HEK293 (cell line): ENCODE measurements around the gene SMIM44.

Experiments used
- CTCF ChIA-PET: fragments of 350-600 bp; formaldehyde crosslinking; extraction: SDS; loops from one replicate; lab custom pipeline; 2021; ENCODE audit warnings: antibody characterized with exemption; lab: Yijun Ruan, JAX
- POLR2A ChIA-PET: fragments of 300-600 bp; formaldehyde crosslinking; extraction: SDS; loops from one replicate; lab custom pipeline; 2020; ENCODE audit warnings: antibody characterized with exemption, inconsistent platforms; lab: Yijun Ruan, JAX
- H3K27ac ChIP-seq: fragments of 200-500 bp; sonication (Bioruptor generic); 2 replicates; pipeline ENCODE4 v1.5.1; 2014; ENCODE audit warnings: low read depth, low read length, control low read depth, inconsistent platforms; ENCODE audit errors: extremely low read depth
- H3K36me3 ChIP-seq, 2 experiments: fragments of 200-500 bp in 1 of 2; sonication (Bioruptor generic) in 1 of 2; 1 replicate in 1 of 2; 2 replicates in 1 of 2; pipeline ENCODE4 v1.5.1; 2014 to 2017; ENCODE audit warnings: inconsistent platforms in 2 of 2, low read length in 2 of 2; ENCODE audit not compliant: control insufficient read depth in 2 of 2, insufficient read depth in 1 of 2
- H3K4me1 ChIP-seq: fragments of 200-500 bp; sonication (Bioruptor generic); 2 replicates; pipeline ENCODE4 v1.5.1; 2014; ENCODE audit warnings: mild to moderate bottlenecking, low read length, inconsistent platforms; ENCODE audit not compliant: control insufficient read depth, insufficient read depth
- H3K4me3 ChIP-seq: 2 replicates; pipeline ENCODE4 v1.5.1; 2011; ENCODE audit warnings: low read depth, mild to moderate bottlenecking, control low read depth, low read length, moderate library complexity
- H3K9me3 ChIP-seq: fragments of 200-500 bp; sonication (Bioruptor generic); 2 replicates; pipeline ENCODE4 v1.5.1; 2014; ENCODE audit warnings: low read depth, low read length, inconsistent platforms; ENCODE audit not compliant: control insufficient read depth, insufficient read depth
- GLIS1 ChIP-seq: fragments of 450-650 bp; formaldehyde crosslinking; IDR thresholded peaks from 2 replicates; pipeline ENCODE4 v1.5.1; 2016; ENCODE audit warnings: missing biosample characterization, missing genetic modification characterization
- GLIS2 ChIP-seq: fragments of 450-650 bp; formaldehyde crosslinking; IDR thresholded peaks from 2 replicates; pipeline ENCODE4 v1.5.1; 2016; ENCODE audit warnings: missing biosample characterization, missing genetic modification characterization
- MYNN ChIP-seq: fragments of 450-650 bp; formaldehyde crosslinking; IDR thresholded peaks from 2 replicates; pipeline ENCODE4 v1.5.1; 2016; ENCODE audit warnings: missing biosample characterization, missing genetic modification characterization, borderline replicate concordance
- PRDM1 ChIP-seq: fragments of 450-650 bp; formaldehyde crosslinking; IDR thresholded peaks from 2 replicates; pipeline ENCODE4; 2016; ENCODE audit warnings: missing biosample characterization, missing genetic modification characterization
- ZBTB21 ChIP-seq: fragments of 450-650 bp; formaldehyde crosslinking; IDR thresholded peaks from 2 replicates; pipeline ENCODE4 v1.5.1; 2017; ENCODE audit warnings: missing biosample characterization, missing genetic modification characterization
- ZIC2 ChIP-seq: fragments of 450-650 bp; formaldehyde crosslinking; IDR thresholded peaks from 2 replicates; pipeline ENCODE4 v1.5.1; 2016; ENCODE audit warnings: missing biosample characterization, missing genetic modification characterization
- ZNF140 ChIP-seq: fragments of 450-650 bp; formaldehyde crosslinking; IDR thresholded peaks from 2 replicates; pipeline ENCODE4 v1.5.1; 2016; ENCODE audit warnings: missing biosample characterization, missing genetic modification characterization
- ZNF157 ChIP-seq: fragments of 450-650 bp; formaldehyde crosslinking; IDR thresholded peaks from 2 replicates; pipeline ENCODE4 v1.5.1; 2016; ENCODE audit warnings: missing biosample characterization, missing genetic modification characterization
- ZNF324 ChIP-seq: fragments of 450-650 bp; formaldehyde crosslinking; IDR thresholded peaks from 2 replicates; pipeline ENCODE4 v1.5.1; 2016; ENCODE audit warnings: missing biosample characterization, missing genetic modification characterization
- ZNF335 ChIP-seq: fragments of 450-650 bp; formaldehyde crosslinking; conservative IDR thresholded peaks from 2 replicates; pipeline ENCODE4 v1.5.1; 2016; ENCODE audit warnings: missing biosample characterization, missing genetic modification characterization
- ZNF350 ChIP-seq: fragments of 450-650 bp; formaldehyde crosslinking; IDR thresholded peaks from 2 replicates; pipeline ENCODE4 v1.5.0; 2017; ENCODE audit warnings: missing biosample characterization, mild to moderate bottlenecking, missing genetic modification characterization
- ZNF514 ChIP-seq: fragments of 450-650 bp; formaldehyde crosslinking; IDR thresholded peaks from 2 replicates; pipeline ENCODE4 v1.5.1; 2016; ENCODE audit warnings: missing biosample characterization, missing genetic modification characterization
- ZNF549 ChIP-seq: fragments of 450-650 bp; IDR thresholded peaks from 2 replicates; pipeline ENCODE4 v1.5.1; 2018; ENCODE audit warnings: missing biosample characterization, missing genetic modification characterization, mild to moderate bottlenecking, inconsistent platforms, moderate library complexity
- ZNF600 ChIP-seq: fragments of 450-650 bp; formaldehyde crosslinking; IDR thresholded peaks from 2 replicates; pipeline ENCODE4 v1.5.1; 2016; ENCODE audit warnings: missing biosample characterization, missing genetic modification characterization
- ZNF626 ChIP-seq: fragments of 450-650 bp; sonication (Bioruptor Pico); formaldehyde crosslinking; IDR thresholded peaks from 2 replicates; pipeline ENCODE4 v1.5.1; 2018; ENCODE audit warnings: missing biosample characterization, missing genetic modification characterization, inconsistent platforms
- ZNF660 ChIP-seq: fragments of 450-650 bp; IDR thresholded peaks from 2 replicates; pipeline ENCODE4 v1.5.1; 2018; ENCODE audit warnings: missing biosample characterization, mild to moderate bottlenecking, missing genetic modification characterization
- ZNF664 ChIP-seq: fragments of 450-650 bp; formaldehyde crosslinking; IDR thresholded peaks from 2 replicates; pipeline ENCODE4 v1.5.1; 2016; ENCODE audit warnings: missing biosample characterization, missing genetic modification characterization
- ZNF707 ChIP-seq: fragments of 450-650 bp; formaldehyde crosslinking; IDR thresholded peaks from 2 replicates; pipeline ENCODE4 v1.5.1; 2016; ENCODE audit warnings: missing biosample characterization, missing genetic modification characterization
- ZNF76 ChIP-seq: fragments of 450-650 bp; formaldehyde crosslinking; IDR thresholded peaks from 2 replicates; pipeline ENCODE4; 2016; ENCODE audit warnings: low read depth, missing biosample characterization, missing genetic modification characterization, borderline replicate concordance
- ZNF785 ChIP-seq: fragments of 450-650 bp; formaldehyde crosslinking; IDR thresholded peaks from 2 replicates; pipeline ENCODE4 v1.5.1; 2016; ENCODE audit warnings: missing biosample characterization, missing genetic modification characterization
- TF ChIP-seq, protein P1 (sequence below): fragments of 450-650 bp; formaldehyde crosslinking; IDR thresholded peaks from 2 replicates; pipeline ENCODE4 v1.5.1; 2016; ENCODE audit warnings: missing biosample characterization, missing genetic modification characterization
- TF ChIP-seq, protein P2 (sequence below): fragments of 450-650 bp; formaldehyde crosslinking; IDR thresholded peaks from 2 replicates; pipeline ENCODE4 v1.5.1; 2017; ENCODE audit warnings: missing biosample characterization, missing genetic modification characterization
- TF ChIP-seq, protein P3 (sequence below): fragments of 450-650 bp; formaldehyde crosslinking; IDR thresholded peaks from 2 replicates; pipeline ENCODE4 v1.5.1; 2016; ENCODE audit warnings: missing biosample characterization, missing genetic modification characterization
- TF ChIP-seq, protein P4 (sequence below): fragments of 450-650 bp; formaldehyde crosslinking; optimal IDR thresholded peaks from 2 replicates; pipeline ENCODE3; 2016; ENCODE audit warnings: missing biosample characterization, mild to moderate bottlenecking, missing genetic modification characterization

Gene SMIM44

DNA sequence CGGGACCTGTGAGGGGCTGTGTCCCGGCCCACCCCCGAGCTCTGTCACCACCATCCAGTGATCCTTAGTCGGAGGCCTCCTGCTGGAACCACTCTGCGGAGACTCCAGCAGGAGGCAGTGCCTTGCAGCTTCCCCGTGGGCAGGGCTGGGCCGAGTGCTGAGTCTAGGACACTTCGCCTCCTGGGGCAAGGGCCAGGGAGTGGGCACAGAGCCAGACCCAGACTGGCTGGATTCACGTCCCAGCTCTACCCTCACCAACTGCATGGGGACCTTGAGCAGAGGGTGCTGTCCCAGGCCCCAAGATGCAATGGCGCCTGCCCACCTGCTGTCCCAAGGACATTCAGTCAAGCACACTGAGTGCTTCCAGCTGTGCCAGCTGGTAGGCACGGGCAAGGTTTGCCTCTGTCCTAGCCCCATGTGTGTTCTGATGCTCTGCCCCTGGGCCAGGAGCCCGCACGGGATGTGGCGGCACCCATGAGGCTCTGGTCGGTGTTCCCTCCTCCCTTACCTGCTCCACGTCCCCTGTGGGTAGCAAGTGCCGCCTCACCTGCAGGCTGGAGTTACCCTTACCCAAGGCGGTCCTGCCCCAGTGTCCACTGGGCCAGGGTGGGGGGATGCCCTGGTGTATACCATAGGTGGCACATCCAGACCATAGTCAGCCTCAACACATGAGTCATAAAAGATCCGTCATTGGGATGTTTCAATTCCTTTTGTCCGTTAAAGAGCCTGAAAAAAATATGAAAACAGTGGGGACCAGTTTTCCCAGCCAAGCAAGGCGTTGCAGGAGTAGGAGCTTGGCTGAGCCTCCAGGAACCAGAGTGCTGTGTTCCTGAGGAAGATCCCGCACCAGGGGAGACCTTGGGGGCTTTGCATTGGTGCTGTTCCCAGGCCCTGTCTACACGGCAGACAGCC, 30.2 kb upstream of the SMIM44 start:
- no peaks in the 10 kb centered on the region for H3K9me3 ChIP-seq
- CTCF ChIA-PET: interaction anchor here (1.1 kb wide), 1 partner anchor 13 kb away, joined by 3 read pairs; the partner anchor contains the start of gene DOHH
- H3K27ac ChIP-seq: no peak overlapping the region
- POLR2A ChIA-PET: interaction anchor here (0.9 kb wide), 1 partner anchor 13 kb away, joined by 3 read pairs; no protein-coding TSS in a partner anchor
- TF ChIP-seq ZNF335 (tag by site-specific recombination): no peak
- no peak for TF ChIP-seq ZNF626 (tag by site-specific recombination)
- no peak for TF ChIP-seq ZBTB21 (tag by site-specific recombination)
- TF ChIP-seq ZNF707: no peak
- TF ChIP-seq ZNF324 (tag by site-specific recombination): no peak
- TF ChIP-seq, protein P1, sequence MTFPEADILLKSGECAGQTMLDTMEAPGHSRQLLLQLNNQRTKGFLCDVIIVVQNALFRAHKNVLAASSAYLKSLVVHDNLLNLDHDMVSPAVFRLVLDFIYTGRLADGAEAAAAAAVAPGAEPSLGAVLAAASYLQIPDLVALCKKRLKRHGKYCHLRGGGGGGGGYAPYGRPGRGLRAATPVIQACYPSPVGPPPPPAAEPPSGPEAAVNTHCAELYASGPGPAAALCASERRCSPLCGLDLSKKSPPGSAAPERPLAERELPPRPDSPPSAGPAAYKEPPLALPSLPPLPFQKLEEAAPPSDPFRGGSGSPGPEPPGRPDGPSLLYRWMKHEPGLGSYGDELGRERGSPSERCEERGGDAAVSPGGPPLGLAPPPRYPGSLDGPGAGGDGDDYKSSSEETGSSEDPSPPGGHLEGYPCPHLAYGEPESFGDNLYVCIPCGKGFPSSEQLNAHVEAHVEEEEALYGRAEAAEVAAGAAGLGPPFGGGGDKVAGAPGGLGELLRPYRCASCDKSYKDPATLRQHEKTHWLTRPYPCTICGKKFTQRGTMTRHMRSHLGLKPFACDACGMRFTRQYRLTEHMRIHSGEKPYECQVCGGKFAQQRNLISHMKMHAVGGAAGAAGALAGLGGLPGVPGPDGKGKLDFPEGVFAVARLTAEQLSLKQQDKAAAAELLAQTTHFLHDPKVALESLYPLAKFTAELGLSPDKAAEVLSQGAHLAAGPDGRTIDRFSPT (tag by site-specific recombination): peak; percentile 48; the same call in 1 of the 2 replicates
- no peak for TF ChIP-seq MYNN (tag by site-specific recombination)
- TF ChIP-seq, protein P2, sequence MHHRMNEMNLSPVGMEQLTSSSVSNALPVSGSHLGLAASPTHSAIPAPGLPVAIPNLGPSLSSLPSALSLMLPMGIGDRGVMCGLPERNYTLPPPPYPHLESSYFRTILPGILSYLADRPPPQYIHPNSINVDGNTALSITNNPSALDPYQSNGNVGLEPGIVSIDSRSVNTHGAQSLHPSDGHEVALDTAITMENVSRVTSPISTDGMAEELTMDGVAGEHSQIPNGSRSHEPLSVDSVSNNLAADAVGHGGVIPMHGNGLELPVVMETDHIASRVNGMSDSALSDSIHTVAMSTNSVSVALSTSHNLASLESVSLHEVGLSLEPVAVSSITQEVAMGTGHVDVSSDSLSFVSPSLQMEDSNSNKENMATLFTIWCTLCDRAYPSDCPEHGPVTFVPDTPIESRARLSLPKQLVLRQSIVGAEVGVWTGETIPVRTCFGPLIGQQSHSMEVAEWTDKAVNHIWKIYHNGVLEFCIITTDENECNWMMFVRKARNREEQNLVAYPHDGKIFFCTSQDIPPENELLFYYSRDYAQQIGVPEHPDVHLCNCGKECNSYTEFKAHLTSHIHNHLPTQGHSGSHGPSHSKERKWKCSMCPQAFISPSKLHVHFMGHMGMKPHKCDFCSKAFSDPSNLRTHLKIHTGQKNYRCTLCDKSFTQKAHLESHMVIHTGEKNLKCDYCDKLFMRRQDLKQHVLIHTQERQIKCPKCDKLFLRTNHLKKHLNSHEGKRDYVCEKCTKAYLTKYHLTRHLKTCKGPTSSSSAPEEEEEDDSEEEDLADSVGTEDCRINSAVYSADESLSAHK: no peak
- no peak for TF ChIP-seq ZNF549 (tag by site-specific recombination)
- TF ChIP-seq ZIC2 (tag by site-specific recombination): peak; percentile 98
- no peak for TF ChIP-seq ZNF785
- TF ChIP-seq GLIS1 (tag by site-specific recombination): peak; percentile 44
- no peak for TF ChIP-seq ZNF140 (tag by site-specific recombination)
- TF ChIP-seq PRDM1 (tag by site-specific recombination): no peak
- 0 out of 2 replicates have a peak, but pooled peaks have one; percentile 11 for TF ChIP-seq ZNF600
- no peak for TF ChIP-seq ZNF76 (tag by site-specific recombination)
- TF ChIP-seq ZNF157 (tag by site-specific recombination): no peak
- peak; percentile 45; the same call in 1 of the 2 replicates for TF ChIP-seq GLIS2
- TF ChIP-seq ZNF350 (tag by site-specific recombination): no peak
- no peak overlapping the region for H3K4me3 ChIP-seq
- H3K4me1 ChIP-seq: peaks cover 4% of the 10 kb centered on the region; the same call in 1 of the 2 replicates
- H3K36me3 ChIP-seq: peaks cover 19 to 70% of the 10 kb centered on the region in 2 experiments; a peak in 2 of 3 replicates

DNA sequence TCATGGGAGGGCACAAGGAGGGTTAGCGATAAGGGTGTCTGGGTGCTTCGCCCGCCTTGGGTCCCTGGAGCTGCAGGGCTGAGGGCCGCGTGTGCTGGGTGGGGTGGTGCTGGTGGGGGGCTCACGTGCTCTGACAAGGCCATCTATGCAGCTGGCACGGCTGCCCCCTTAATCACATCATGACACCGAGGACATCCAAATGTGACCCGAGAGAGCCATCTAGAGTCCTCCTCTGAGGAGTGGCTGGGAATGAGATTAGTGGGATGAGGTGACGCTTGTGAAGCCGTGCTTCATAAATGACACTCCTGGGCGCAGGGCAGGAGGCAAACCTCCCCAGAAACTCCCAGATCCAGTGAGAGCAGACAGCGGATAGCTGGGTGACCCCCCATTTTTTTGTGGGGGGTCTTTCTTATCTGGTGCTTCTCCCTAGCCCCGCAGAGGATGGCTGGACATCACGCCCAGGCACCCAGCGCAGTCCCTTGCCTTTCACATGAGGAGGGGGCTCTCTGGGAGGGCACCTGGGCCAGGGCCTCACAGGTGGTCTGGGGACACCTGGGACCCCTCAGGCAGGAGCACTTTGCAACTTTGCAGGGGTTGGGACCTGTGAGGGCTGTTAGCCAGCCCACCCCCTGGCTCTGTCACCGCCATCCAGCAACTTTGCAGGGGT, 29.5 kb upstream of the SMIM44 start:
- ChIA-PET POLR2A (interaction anchor here (0.9 kb wide), 1 partner anchor 14 kb away, joined by 3 read pairs; no protein-coding TSS in a partner anchor), CTCF (interaction anchor here (1.1 kb wide), 1 partner anchor 12 kb away, joined by 3 read pairs; the partner anchor contains the start of gene DOHH)
- H3K36me3 ChIP-seq: peaks cover 15 to 68% of the 10 kb centered on the region in 2 experiments; a peak in 2 of 3 replicates
- H3K27ac ChIP-seq: no peak overlapping the region
- TF ChIP-seq GLIS1 (tag by site-specific recombination) (peak; percentile 86), ZNF514 (tag by site-specific recombination) (no peak), ZNF660 (tag by site-specific recombination) (no peak), ZNF664 (tag by site-specific recombination) (no peak), ZNF335 (tag by site-specific recombination) (no peak)
- TF ChIP-seq, protein P3, sequence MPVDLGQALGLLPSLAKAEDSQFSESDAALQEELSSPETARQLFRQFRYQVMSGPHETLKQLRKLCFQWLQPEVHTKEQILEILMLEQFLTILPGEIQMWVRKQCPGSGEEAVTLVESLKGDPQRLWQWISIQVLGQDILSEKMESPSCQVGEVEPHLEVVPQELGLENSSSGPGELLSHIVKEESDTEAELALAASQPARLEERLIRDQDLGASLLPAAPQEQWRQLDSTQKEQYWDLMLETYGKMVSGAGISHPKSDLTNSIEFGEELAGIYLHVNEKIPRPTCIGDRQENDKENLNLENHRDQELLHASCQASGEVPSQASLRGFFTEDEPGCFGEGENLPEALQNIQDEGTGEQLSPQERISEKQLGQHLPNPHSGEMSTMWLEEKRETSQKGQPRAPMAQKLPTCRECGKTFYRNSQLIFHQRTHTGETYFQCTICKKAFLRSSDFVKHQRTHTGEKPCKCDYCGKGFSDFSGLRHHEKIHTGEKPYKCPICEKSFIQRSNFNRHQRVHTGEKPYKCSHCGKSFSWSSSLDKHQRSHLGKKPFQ (tag by site-specific recombination): no peak
- TF ChIP-seq, protein P4, sequence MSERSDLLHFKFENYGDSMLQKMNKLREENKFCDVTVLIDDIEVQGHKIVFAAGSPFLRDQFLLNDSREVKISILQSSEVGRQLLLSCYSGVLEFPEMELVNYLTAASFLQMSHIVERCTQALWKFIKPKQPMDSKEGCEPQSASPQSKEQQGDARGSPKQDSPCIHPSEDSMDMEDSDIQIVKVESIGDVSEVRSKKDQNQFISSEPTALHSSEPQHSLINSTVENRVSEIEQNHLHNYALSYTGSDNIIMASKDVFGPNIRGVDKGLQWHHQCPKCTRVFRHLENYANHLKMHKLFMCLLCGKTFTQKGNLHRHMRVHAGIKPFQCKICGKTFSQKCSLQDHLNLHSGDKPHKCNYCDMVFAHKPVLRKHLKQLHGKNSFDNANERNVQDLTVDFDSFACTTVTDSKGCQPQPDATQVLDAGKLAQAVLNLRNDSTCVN (tag by site-specific recombination): no peak
- no peaks in the 10 kb centered on the region for H3K9me3 ChIP-seq
- no peak overlapping the region for H3K4me3 ChIP-seq
- H3K4me1 ChIP-seq: peaks cover 4% of the 10 kb centered on the region; the same call in 1 of the 2 replicates
